Measurements from ENCODE around the gene SARM1. TPM values are rescaled to one million over a fixed set of nuclear protein-coding genes. Genes with fewer than 3 reads are reported as not detected.

The SARM1 gene
- total RNA-seq, 1 donor from 2014 or later = 12.8 TPM

- Histone ChIP-seq H3K79me2 (ENCODE audit: insufficient read depth, low read length) (peaks cover 6% of the 10 kb centered on the region), H3K4me3 (ENCODE audit: insufficient read depth, low read depth, low read length) (no peak overlapping the region), H3K9ac (ENCODE audit: low read length) (no peak overlapping the region), H4K20me1 (ENCODE audit: insufficient read depth, low read length) (peaks cover 19% of the 10 kb centered on the region), H3K27ac (ENCODE audit: low read depth, low read length) (no peak overlapping the region), H3K4me2 (ENCODE audit: low read length) (no peak overlapping the region), H3K4me1 (ENCODE audit: insufficient read depth, low read length) (peaks cover 21% of the 10 kb centered on the region), H3K36me3 (ENCODE audit: insufficient read depth, low read length) (no peaks in the 10 kb centered on the region), H2AFZ (ENCODE audit: low read depth, low read length) (no peak overlapping the region), H3K9me3 (ENCODE audit: insufficient read depth, low read depth, low read length) (no peaks in the 10 kb centered on the region), H3K27me3 (ENCODE audit: insufficient read depth, low read length) (no peaks in the 10 kb centered on the region)
- no peak for FAIRE-seq
- TF ChIP-seq CTCF (IDR thresholded peaks at IDR 0.05; ENCODE audit: insufficient read depth, low read depth, low read length) (no peak), EZH2 (IDR thresholded peaks at IDR 0.05; ENCODE audit: insufficient read depth, low read length) (no peak)
- peak overlapping the region; percentile 14 for H3K27ac Mint-ChIP-seq (ENCODE audit: unreplicated experiment)
- no peak overlapping the region for H3K4me3 Mint-ChIP-seq (ENCODE audit: unreplicated experiment)
- H3K9me3 Mint-ChIP-seq (ENCODE audit: unreplicated experiment) = no peaks in the 10 kb centered on the region
- H3K36me3 Mint-ChIP-seq (ENCODE audit: low read depth, unreplicated experiment) = peaks cover 7% of the 10 kb centered on the region
- H3K4me1 Mint-ChIP-seq (ENCODE audit: low read depth, unreplicated experiment) = peaks cover 15% of the 10 kb centered on the region
- peaks cover 9% of the 10 kb centered on the region for H3K27me3 Mint-ChIP-seq (ENCODE audit: low read depth, unreplicated experiment)
- no peak for DNase-seq (ENCODE audit: low read depth)
Measured at GRCh38 chr17:28368915-28369683, 2.4 kb upstream of the SARM1 start.

- Mint-ChIP-seq H3K9me3 (ENCODE audit: unreplicated experiment) (no peaks in the 10 kb centered on the region), H3K4me1 (ENCODE audit: low read depth, unreplicated experiment) (peaks cover 15% of the 10 kb centered on the region), H3K27me3 (ENCODE audit: low read depth, unreplicated experiment) (peaks cover 9% of the 10 kb centered on the region), H3K36me3 (ENCODE audit: low read depth, unreplicated experiment) (peaks cover 7% of the 10 kb centered on the region), H3K4me3 (ENCODE audit: unreplicated experiment) (no peak overlapping the region), H3K27ac (ENCODE audit: unreplicated experiment) (peak overlapping the region; percentile 41)
- FAIRE-seq (no peak), DNase-seq (ENCODE audit: low read depth) (no peak)
- Histone ChIP-seq H3K9ac (ENCODE audit: low read length) (no peak overlapping the region), H3K4me1 (ENCODE audit: insufficient read depth, low read length) (peaks cover 21% of the 10 kb centered on the region), H3K27ac (ENCODE audit: low read depth, low read length) (no peak overlapping the region), H3K4me2 (ENCODE audit: low read length) (no peak overlapping the region), H3K4me3 (ENCODE audit: insufficient read depth, low read depth, low read length) (no peak overlapping the region), H3K27me3 (ENCODE audit: insufficient read depth, low read length) (no peaks in the 10 kb centered on the region), H3K36me3 (ENCODE audit: insufficient read depth, low read length) (no peaks in the 10 kb centered on the region), H4K20me1 (ENCODE audit: insufficient read depth, low read length) (peaks cover 24% of the 10 kb centered on the region), H3K79me2 (ENCODE audit: insufficient read depth, low read length) (peaks cover 8% of the 10 kb centered on the region), H2AFZ (ENCODE audit: low read depth, low read length) (no peak overlapping the region), H3K9me3 (ENCODE audit: insufficient read depth, low read depth, low read length) (no peaks in the 10 kb centered on the region)
- TF ChIP-seq CTCF (IDR thresholded peaks at IDR 0.05; ENCODE audit: insufficient read depth, low read depth, low read length) = no peak
- TF ChIP-seq EZH2 (IDR thresholded peaks at IDR 0.05; ENCODE audit: insufficient read depth, low read length) = no peak
Measured at GRCh38 chr17:28369684-28370034, 1.8 kb upstream of the SARM1 start.

Data from astrocyte (in vitro differentiated cells and primary cell).